Measurements from ENCODE around the gene FBXL22.

FBXL22 gene

DNA sequence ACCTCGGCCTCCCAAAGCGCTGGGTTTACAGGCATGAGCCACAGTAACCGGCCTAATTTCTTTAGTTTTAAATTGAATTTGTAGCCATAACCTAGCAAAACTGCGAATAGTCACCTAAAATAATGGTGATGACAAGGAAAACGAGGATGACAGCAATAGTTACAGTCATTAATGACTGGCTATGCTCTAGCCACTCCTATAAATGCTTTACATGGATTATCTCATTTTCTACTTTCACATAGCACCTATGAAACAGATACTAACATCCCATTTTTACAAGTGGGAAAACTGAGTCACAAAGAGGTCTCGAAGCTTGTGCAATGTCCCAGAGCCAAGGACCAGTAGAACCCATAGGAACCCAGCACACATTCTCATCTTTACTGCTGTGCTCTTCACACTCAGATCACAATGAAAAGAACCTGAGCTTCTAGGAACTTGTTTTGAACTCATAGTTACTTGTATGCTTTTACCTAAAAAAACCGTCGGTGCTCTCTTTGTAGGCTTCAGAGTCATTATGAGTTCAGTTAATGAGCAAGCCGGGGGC lies 39.4 kb downstream of the FBXL22 start:
- no peak overlapping the region for H3K4ac ChIP-seq (ENCODE audit: low read depth in 1 of 2, low read length in 2 of 2)
- H4K91ac ChIP-seq (ENCODE audit: low read length): no peak overlapping the region
- H3K4me3 ChIP-seq (ENCODE audit: insufficient read depth in 1 of 2, low read depth in 1 of 2, low read length in 2 of 2): no peak overlapping the region
- no peak overlapping the region for H3K18ac ChIP-seq (ENCODE audit: low read depth in 1 of 2, low read length in 2 of 2)
- peaks cover 2% of the 10 kb centered on the region for H3K79me1 ChIP-seq (replicated peaks; ENCODE audit: low read length, poor library complexity, severe bottlenecking)
- no peak overlapping the region for H4K8ac ChIP-seq (ENCODE audit: low read length)
- H3K36me3 ChIP-seq (ENCODE audit: control insufficient read depth in 1 of 2, insufficient read depth in 2 of 2, low read depth in 1 of 2, low read length in 2 of 2): peaks cover 9 to 93% of the 10 kb centered on the region in 2 experiments
- no peak overlapping the region for H2BK12ac ChIP-seq (ENCODE audit: low read length in 2 of 2)
- no peaks in the 10 kb centered on the region for H3K27me3 ChIP-seq (ENCODE audit: control insufficient read depth in 1 of 2, insufficient read depth in 1 of 2, low read length in 2 of 2)
- no peak overlapping the region for H3K23ac ChIP-seq (ENCODE audit: low read length in 2 of 2)
- H2AK5ac ChIP-seq (ENCODE audit: low read length, severe bottlenecking): no peak overlapping the region
- WGBS: 97% methylated on average over 9 of the region's 9 CpGs
- no peaks in the 10 kb centered on the region for H3K4me1 ChIP-seq (ENCODE audit: control insufficient read depth, insufficient read depth, low read depth, low read length)
- no peak overlapping the region for H2BK5ac ChIP-seq (ENCODE audit: low read depth, low read length, poor library complexity, severe bottlenecking)
- H2AFZ ChIP-seq (ENCODE audit: low read depth, low read length): no peak overlapping the region
- no peak overlapping the region for H3K14ac ChIP-seq (ENCODE audit: low read length in 2 of 2)
- no peak overlapping the region for H3K4me2 ChIP-seq (ENCODE audit: low read length, poor library complexity, severe bottlenecking)
- no peak for DNase-seq
- H2BK15ac ChIP-seq (ENCODE audit: low read depth, poor library complexity, severe bottlenecking): no peak overlapping the region
- no peak overlapping the region for H2BK120ac ChIP-seq (ENCODE audit: low read depth, low read length)
- H3K9ac ChIP-seq (ENCODE audit: low read length): no peak overlapping the region
- no peak overlapping the region for H3K27ac ChIP-seq (ENCODE audit: low read length, poor library complexity, severe bottlenecking)
- H3K9me3 ChIP-seq (ENCODE audit: control insufficient read depth, low read length): no peaks in the 10 kb centered on the region

DNA sequence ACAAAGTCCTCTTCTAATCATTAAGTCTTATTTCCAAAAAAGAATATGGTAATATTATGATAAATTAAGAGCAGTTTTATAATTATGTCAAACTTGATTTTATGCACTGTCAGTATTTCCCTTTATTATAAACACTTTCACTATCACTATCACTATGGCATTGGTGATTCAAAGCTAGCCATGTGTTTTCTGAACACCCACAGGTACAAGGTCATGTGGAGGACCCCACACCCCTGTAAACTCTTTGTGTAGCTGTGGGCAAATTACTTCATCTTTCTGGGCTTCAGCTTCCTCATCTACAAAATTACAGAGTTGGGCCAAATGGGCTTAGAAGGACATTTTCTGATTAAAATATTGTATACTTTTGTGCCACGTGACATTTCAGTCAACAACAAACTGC lies 41.7 kb downstream of the FBXL22 start:
- Histone ChIP-seq H4K91ac (ENCODE audit: low read length) (no peak overlapping the region), H2BK5ac (ENCODE audit: low read depth, low read length, poor library complexity, severe bottlenecking) (no peak overlapping the region), H2AK5ac (ENCODE audit: low read length, severe bottlenecking) (no peak overlapping the region), H2AFZ (ENCODE audit: low read depth, low read length) (no peak overlapping the region), H3K4ac (ENCODE audit: low read depth in 1 of 2, low read length in 2 of 2) (no peak overlapping the region), H4K8ac (ENCODE audit: low read length) (no peak overlapping the region), H2BK15ac (ENCODE audit: low read depth, poor library complexity, severe bottlenecking) (no peak overlapping the region), H3K9ac (ENCODE audit: low read length) (no peak overlapping the region), H2BK12ac (ENCODE audit: low read length in 2 of 2) (no peak overlapping the region), H3K27me3 (ENCODE audit: control insufficient read depth in 1 of 2, insufficient read depth in 1 of 2, low read length in 2 of 2) (no peaks in the 10 kb centered on the region), H3K18ac (ENCODE audit: low read depth in 1 of 2, low read length in 2 of 2) (no peak overlapping the region), H3K27ac (ENCODE audit: low read length, poor library complexity, severe bottlenecking) (no peak overlapping the region), H3K4me2 (ENCODE audit: low read length, poor library complexity, severe bottlenecking) (no peak overlapping the region), H2BK120ac (ENCODE audit: low read depth, low read length) (no peak overlapping the region), H3K23ac (ENCODE audit: low read length in 2 of 2) (no peak overlapping the region), H3K36me3 (ENCODE audit: control insufficient read depth in 1 of 2, insufficient read depth in 2 of 2, low read depth in 1 of 2, low read length in 2 of 2) (peaks cover 6 to 91% of the 10 kb centered on the region in 2 experiments), H3K14ac (ENCODE audit: low read length in 2 of 2) (no peak overlapping the region), H3K4me1 (ENCODE audit: control insufficient read depth, insufficient read depth, low read depth, low read length) (no peaks in the 10 kb centered on the region), H3K79me1 (replicated peaks; ENCODE audit: low read length, poor library complexity, severe bottlenecking) (peaks cover 2% of the 10 kb centered on the region), H3K9me3 (ENCODE audit: control insufficient read depth, low read length) (no peaks in the 10 kb centered on the region), H3K4me3 (ENCODE audit: insufficient read depth in 1 of 2, low read depth in 1 of 2, low read length in 2 of 2) (no peak overlapping the region)
- DNase-seq: no peak
- WGBS: 100% methylated on average over 1 of the region's 1 CpG

DNA sequence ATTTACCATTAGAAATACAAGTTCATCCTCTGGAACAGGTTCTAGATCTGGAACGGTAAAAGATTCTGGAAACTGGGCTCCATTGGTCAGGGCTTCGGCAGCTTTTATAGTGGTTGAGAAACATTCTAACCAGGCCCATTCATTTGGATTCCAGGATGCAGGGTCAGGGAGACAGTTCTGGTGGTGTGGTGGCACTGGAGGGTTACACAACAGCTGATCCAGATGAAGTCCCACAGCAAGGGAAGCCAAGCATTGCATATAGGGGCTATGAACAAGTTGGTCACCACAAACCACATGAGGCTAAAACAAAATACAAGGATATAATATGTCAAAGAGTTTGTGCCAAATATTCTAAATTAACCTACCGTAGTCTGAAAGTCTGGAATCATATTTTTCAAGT lies 43.0 kb downstream of the FBXL22 start:
- no peak overlapping the region for H2BK15ac ChIP-seq (ENCODE audit: low read depth, poor library complexity, severe bottlenecking)
- 98% methylated on average over 3 of the region's 3 CpGs for WGBS
- H3K14ac ChIP-seq (ENCODE audit: low read length in 2 of 2): no peak overlapping the region
- H2BK120ac ChIP-seq (ENCODE audit: low read depth, low read length): no peak overlapping the region
- H2BK5ac ChIP-seq (ENCODE audit: low read depth, low read length, poor library complexity, severe bottlenecking): no peak overlapping the region
- H2AK5ac ChIP-seq (ENCODE audit: low read length, severe bottlenecking): no peak overlapping the region
- H3K27ac ChIP-seq (ENCODE audit: low read length, poor library complexity, severe bottlenecking): no peak overlapping the region
- no peak overlapping the region for H4K8ac ChIP-seq (ENCODE audit: low read length)
- peaks cover 6 to 94% of the 10 kb centered on the region in 2 experiments for H3K36me3 ChIP-seq (ENCODE audit: control insufficient read depth in 1 of 2, insufficient read depth in 2 of 2, low read depth in 1 of 2, low read length in 2 of 2)
- H3K23ac ChIP-seq (ENCODE audit: low read length in 2 of 2): no peak overlapping the region
- no peak overlapping the region for H2AFZ ChIP-seq (ENCODE audit: low read depth, low read length)
- no peak overlapping the region for H3K4me2 ChIP-seq (ENCODE audit: low read length, poor library complexity, severe bottlenecking)
- no peak overlapping the region for H4K91ac ChIP-seq (ENCODE audit: low read length)
- no peaks in the 10 kb centered on the region for H3K27me3 ChIP-seq (ENCODE audit: control insufficient read depth in 1 of 2, insufficient read depth in 1 of 2, low read length in 2 of 2)
- no peak overlapping the region for H3K18ac ChIP-seq (ENCODE audit: low read depth in 1 of 2, low read length in 2 of 2)
- H3K4ac ChIP-seq (ENCODE audit: low read depth in 1 of 2, low read length in 2 of 2): no peak overlapping the region
- no peak overlapping the region for H2BK12ac ChIP-seq (ENCODE audit: low read length in 2 of 2)
- no peaks in the 10 kb centered on the region for H3K4me1 ChIP-seq (ENCODE audit: control insufficient read depth, insufficient read depth, low read depth, low read length)
- H3K79me1 ChIP-seq (replicated peaks; ENCODE audit: low read length, poor library complexity, severe bottlenecking): peaks cover 2% of the 10 kb centered on the region
- H3K9ac ChIP-seq (ENCODE audit: low read length): no peak overlapping the region
- H3K9me3 ChIP-seq (ENCODE audit: control insufficient read depth, low read length): no peaks in the 10 kb centered on the region
- H3K4me3 ChIP-seq (ENCODE audit: insufficient read depth in 1 of 2, low read depth in 1 of 2, low read length in 2 of 2): no peak overlapping the region
- no peak for DNase-seq

Data from mesenchymal stem cell (in vitro differentiated cells and primary cell).